Adrenal gland (tissue), 5 donors: Measurements from ENCODE around the gene NPAS3.

Experiments
- CTCF ChIP-seq, 6 experiments: fragments of 450-650 bp in 4 of 6; fragments of 200-600 bp in 2 of 6; sonication (generic) in 1 of 6; IDR thresholded peaks; 1 replicate in 5 of 6; 2 replicates in 1 of 6; pipeline versions ENCODE4 v1.5.1 to v1.8.0; 2016 to 2021; ENCODE audit warnings: antibody characterized with exemption in 6 of 6, mild to moderate bottlenecking in 2 of 6, moderate library complexity in 1 of 6
- POLR2A ChIP-seq, 2 donors: fragments of 450-650 bp; IDR thresholded peaks; one replicate each; pipeline ENCODE4 v1.6.1; 2017; ENCODE audit warnings: antibody characterized with exemption in 2 of 2, mild to moderate bottlenecking in 2 of 2, moderate library complexity in 1 of 2
- donor health status: DM: no; HTN: no; CAD: no.

GRCh38 chr14:33404054-33404453, 465.4 kb downstream of the NPAS3 start:
- TF ChIP-seq CTCF (IDR thresholded peaks at IDR 0.05) (no peak), POLR2A (IDR thresholded peaks at IDR 0.05) (no peak)
